SK-N-SH treated with all-trans-retinoic acid at 6 μM for 48 hours (cell line): ENCODE measurements around the gene MMP11.

Source experiments
- ATAC-seq: fragments of 200-7000 bp; cut with Tn5 transposase; 3 replicates; pipeline ENCODE4 v1.9.1; 2020; ENCODE audit warnings: mild to moderate bottlenecking, moderate library complexity
- ARNTL ChIP-seq: fragments of 450-650 bp; formaldehyde crosslinking; IDR thresholded peaks from 2 replicates; pipeline ENCODE4 v1.5.0; 2020; ENCODE audit warnings: low read depth, mild to moderate bottlenecking, moderate library complexity, borderline replicate concordance
- BACH2 ChIP-seq: fragments of 250-450 bp; sonication (Bioruptor Pico); IDR thresholded peaks from 2 replicates; pipeline ENCODE4 v1.9.0; 2021; ENCODE audit warnings: mild to moderate bottlenecking, borderline replicate concordance
- CSDC2 ChIP-seq: fragments of 250-450 bp; sonication (Bioruptor Pico); IDR thresholded peaks from 2 replicates; pipeline ENCODE4 v1.5.0; 2020; ENCODE audit warnings: mild to moderate bottlenecking, moderate library complexity
- CSRNP3 ChIP-seq: fragments of 250-450 bp; sonication (Bioruptor Pico); IDR thresholded peaks from 2 replicates; pipeline ENCODE4 v1.5.1; 2021; ENCODE audit warnings: mild to moderate bottlenecking, moderate library complexity
- ESRRG ChIP-seq: fragments of 250-450 bp; sonication (Bioruptor Pico); IDR thresholded peaks from 2 replicates; pipeline ENCODE4 v1.6.1; 2021; ENCODE audit warnings: mild to moderate bottlenecking
- GLIS3 ChIP-seq: fragments of 250-450 bp; sonication (Bioruptor Pico); IDR thresholded peaks from 2 replicates; pipeline ENCODE4 v1.5.0; 2020; ENCODE audit warnings: mild to moderate bottlenecking, moderate library complexity
- ISL1 ChIP-seq: fragments of 250-450 bp; sonication (Bioruptor Pico); IDR thresholded peaks from 2 replicates; pipeline ENCODE4 v2.1.2; 2022; ENCODE audit warnings: mild to moderate bottlenecking, moderate library complexity
- OSR1 ChIP-seq: fragments of 250-450 bp; sonication (Bioruptor Pico); IDR thresholded peaks from 2 replicates; pipeline ENCODE4 v1.8.0; 2022; ENCODE audit warnings: moderate library complexity, mild to moderate bottlenecking, inconsistent platforms
- PATZ1 ChIP-seq: fragments of 250-450 bp; sonication (Bioruptor Pico); IDR thresholded peaks from 2 replicates; pipeline ENCODE4 v1.8.0; 2020; ENCODE audit warnings: mild to moderate bottlenecking, moderate library complexity, borderline replicate concordance
- RARB ChIP-seq: fragments of 250-450 bp; sonication (Bioruptor Pico); IDR thresholded peaks from 2 replicates; pipeline ENCODE4 v1.8.0; 2021; ENCODE audit warnings: mild to moderate bottlenecking, moderate library complexity
- SNAI2 ChIP-seq: fragments of 250-450 bp; sonication (Bioruptor Pico); IDR thresholded peaks from 2 replicates; pipeline ENCODE4 v1.5.0; 2020; ENCODE audit warnings: mild to moderate bottlenecking, moderate library complexity
- TCF4 ChIP-seq: fragments of 250-450 bp; sonication (Bioruptor Pico); IDR thresholded peaks from 2 replicates; pipeline ENCODE4 v1.8.0; 2021; ENCODE audit warnings: mild to moderate bottlenecking, moderate library complexity, borderline replicate concordance
- TOX ChIP-seq: fragments of 250-450 bp; sonication (Bioruptor Pico); IDR thresholded peaks from 2 replicates; pipeline ENCODE4 v1.8.0; 2021; ENCODE audit warnings: mild to moderate bottlenecking, moderate library complexity, borderline replicate concordance
- ZC3H10 ChIP-seq: fragments of 250-450 bp; sonication (Bioruptor Pico); IDR thresholded peaks from 2 replicates; pipeline ENCODE4 v1.5.1; 2021; ENCODE audit warnings: mild to moderate bottlenecking, moderate library complexity
- ZFP3 ChIP-seq: fragments of 250-450 bp; sonication (Bioruptor Pico); IDR thresholded peaks from 2 replicates; pipeline ENCODE4 v1.5.0; 2020; ENCODE audit warnings: mild to moderate bottlenecking, moderate library complexity
- ZFP30 ChIP-seq: fragments of 450-650 bp; formaldehyde crosslinking; IDR thresholded peaks from 2 replicates; pipeline ENCODE4 v1.5.0; 2022; ENCODE audit warnings: mild to moderate bottlenecking, moderate library complexity
- ZNF565 ChIP-seq: fragments of 450-650 bp; formaldehyde crosslinking; conservative IDR thresholded peaks from 2 replicates; pipeline ENCODE4 v1.5.0; 2020; ENCODE audit warnings: low read depth, mild to moderate bottlenecking, moderate library complexity
- ZNF70 ChIP-seq: fragments of 450-650 bp; formaldehyde crosslinking; IDR thresholded peaks from 2 replicates; pipeline ENCODE4 v1.5.0; 2020; ENCODE audit warnings: mild to moderate bottlenecking, moderate library complexity
- ZNF8 ChIP-seq: fragments of 450-650 bp; formaldehyde crosslinking; IDR thresholded peaks from 2 replicates; pipeline ENCODE4 v1.5.0; 2020; ENCODE audit warnings: mild to moderate bottlenecking, moderate library complexity
- TF ChIP-seq, protein P1 (sequence below): fragments of 250-450 bp; sonication (Bioruptor Pico); IDR thresholded peaks from 2 replicates; pipeline ENCODE4 v1.8.0; 2021; ENCODE audit warnings: low read depth, mild to moderate bottlenecking, moderate library complexity, borderline replicate concordance
- TF ChIP-seq, protein P2 (sequence below): fragments of 250-450 bp; sonication (Bioruptor Pico); IDR thresholded peaks from 2 replicates; pipeline ENCODE4 v1.5.1; 2020; ENCODE audit warnings: low read depth, mild to moderate bottlenecking, moderate library complexity

Gene MMP11

GRCh38 chr22:23750367-23750713, 22.3 kb upstream of the MMP11 start:
- ATAC-seq = peak; percentile 4; the same call in 1 of the 3 replicates
- TF ChIP-seq PATZ1 = no peak
- TF ChIP-seq ZNF70 (CRISPR knock-in tag) = no peak
- TF ChIP-seq OSR1 (CRISPR knock-in tag) = no peak
- TF ChIP-seq ZNF565 (CRISPR knock-in tag) = no peak
- no peak for TF ChIP-seq TCF4
- no peak for TF ChIP-seq CSDC2 (CRISPR knock-in tag)
- TF ChIP-seq, protein P1, sequence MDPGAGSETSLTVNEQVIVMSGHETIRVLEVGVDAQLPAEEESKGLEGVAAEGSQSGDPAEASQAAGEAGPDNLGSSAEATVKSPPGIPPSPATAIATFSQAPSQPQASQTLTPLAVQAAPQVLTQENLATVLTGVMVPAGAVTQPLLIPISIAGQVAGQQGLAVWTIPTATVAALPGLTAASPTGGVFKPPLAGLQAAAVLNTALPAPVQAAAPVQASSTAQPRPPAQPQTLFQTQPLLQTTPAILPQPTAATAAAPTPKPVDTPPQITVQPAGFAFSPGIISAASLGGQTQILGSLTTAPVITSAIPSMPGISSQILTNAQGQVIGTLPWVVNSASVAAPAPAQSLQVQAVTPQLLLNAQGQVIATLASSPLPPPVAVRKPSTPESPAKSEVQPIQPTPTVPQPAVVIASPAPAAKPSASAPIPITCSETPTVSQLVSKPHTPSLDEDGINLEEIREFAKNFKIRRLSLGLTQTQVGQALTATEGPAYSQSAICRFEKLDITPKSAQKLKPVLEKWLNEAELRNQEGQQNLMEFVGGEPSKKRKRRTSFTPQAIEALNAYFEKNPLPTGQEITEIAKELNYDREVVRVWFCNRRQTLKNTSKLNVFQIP = no peak
- TF ChIP-seq ISL1 = no peak
- no peak for TF ChIP-seq BACH2 (CRISPR knock-in tag)
- TF ChIP-seq RARB = no peak
- TF ChIP-seq GLIS3 = no peak
- no peak for TF ChIP-seq SNAI2 (CRISPR knock-in tag)
- no peak for TF ChIP-seq CSRNP3 (CRISPR knock-in tag)

DNA sequence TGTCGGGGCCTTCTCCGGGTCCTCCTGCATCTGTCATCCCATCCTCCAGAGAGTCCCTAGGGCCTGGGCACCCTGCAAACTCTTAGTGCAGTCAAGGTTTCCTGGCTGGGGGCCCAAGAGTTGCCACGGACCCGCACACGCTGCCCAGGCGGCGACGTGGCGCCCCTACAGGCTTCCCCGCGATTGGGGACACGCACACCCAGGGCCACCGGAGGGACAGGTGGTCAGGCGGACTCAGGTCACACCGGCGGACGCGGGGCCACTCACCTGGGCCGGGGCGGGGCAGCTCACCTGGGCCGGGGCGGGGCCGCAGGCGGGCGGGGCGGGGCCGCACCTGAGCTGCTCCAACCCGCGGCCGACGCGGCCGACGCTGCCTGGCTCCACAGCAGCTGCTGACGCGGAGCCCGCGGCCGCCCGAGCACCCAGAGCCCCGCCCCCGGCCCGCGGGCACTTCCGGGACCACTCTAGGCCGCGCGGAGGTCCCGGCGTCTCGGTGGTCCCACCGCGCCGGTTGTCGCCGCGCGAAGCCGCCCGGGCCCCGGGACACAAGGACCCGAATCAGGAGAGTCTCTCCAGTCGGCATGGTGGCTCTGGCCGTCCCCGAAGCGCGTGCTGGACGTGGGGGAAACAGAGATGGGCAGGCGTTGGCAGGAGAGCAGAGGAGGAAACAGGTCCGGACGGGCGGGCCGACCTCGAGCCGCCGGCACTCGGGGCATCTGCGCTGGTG, 21.8 kb upstream of the MMP11 start, which contains the start of gene ZNF70:
Gene ZNF70, minus strand, starts transcription at position 399 of the 727 bp plus-strand sequence. CDS start 5,972 bp downstream, outside the sequence.
- no peak for TF ChIP-seq TCF4
- TF ChIP-seq ZNF8 = no peak
- no peak for TF ChIP-seq ZNF70 (CRISPR knock-in tag)
- no peak for TF ChIP-seq ESRRG (CRISPR knock-in tag)
- no peak for TF ChIP-seq ZFP30 (CRISPR knock-in tag)
- no peak for TF ChIP-seq GLIS3
- no peak for TF ChIP-seq CSRNP3 (CRISPR knock-in tag)
- no peak for TF ChIP-seq ARNTL (CRISPR knock-in tag)
- TF ChIP-seq, protein P1 = no peak
- peak; percentile 97 for ATAC-seq

- no peak; the same call in 2 of the 3 replicates for ATAC-seq
- TF ChIP-seq TCF4 (no peak), CSDC2 (CRISPR knock-in tag) (no peak), ESRRG (CRISPR knock-in tag) (no peak), ZFP3 (CRISPR knock-in tag) (no peak), ZC3H10 (no peak), RARB (no peak), ZFP30 (CRISPR knock-in tag) (no peak), SNAI2 (CRISPR knock-in tag) (no peak), ZNF8 (no peak), ZNF565 (CRISPR knock-in tag) (no peak), TOX (no peak), CSRNP3 (CRISPR knock-in tag) (no peak)
- TF ChIP-seq, protein P2, sequence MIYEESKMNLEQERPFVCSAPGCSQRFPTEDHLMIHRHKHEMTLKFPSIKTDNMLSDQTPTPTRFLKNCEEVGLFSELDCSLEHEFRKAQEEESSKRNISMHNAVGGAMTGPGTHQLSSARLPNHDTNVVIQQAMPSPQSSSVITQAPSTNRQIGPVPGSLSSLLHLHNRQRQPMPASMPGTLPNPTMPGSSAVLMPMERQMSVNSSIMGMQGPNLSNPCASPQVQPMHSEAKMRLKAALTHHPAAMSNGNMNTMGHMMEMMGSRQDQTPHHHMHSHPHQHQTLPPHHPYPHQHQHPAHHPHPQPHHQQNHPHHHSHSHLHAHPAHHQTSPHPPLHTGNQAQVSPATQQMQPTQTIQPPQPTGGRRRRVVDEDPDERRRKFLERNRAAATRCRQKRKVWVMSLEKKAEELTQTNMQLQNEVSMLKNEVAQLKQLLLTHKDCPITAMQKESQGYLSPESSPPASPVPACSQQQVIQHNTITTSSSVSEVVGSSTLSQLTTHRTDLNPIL (CRISPR knock-in tag) = no peak
- TF ChIP-seq, protein P1 = no peak
Measured at GRCh38 chr22:23751441-23751996, 21.1 kb upstream of the MMP11 start.
